NT2/D1 (cell line): ENCODE data around the gene KYAT1.

ENCODE experiments used
- SUZ12 ChIP-seq: IDR thresholded peaks from 2 replicates; pipeline ENCODE4 v1.6.1; 2011; ENCODE audit not compliant: insufficient read length, insufficient read depth; ENCODE audit errors: extremely low read depth
- ZNF274 ChIP-seq: IDR thresholded peaks from 2 replicates; pipeline ENCODE4 v1.6.1; 2011; ENCODE audit warnings: mild to moderate bottlenecking, low read depth, low read length

GRCh38 chr9:128828719-128829452, 52.9 kb downstream of the KYAT1 start:
- no peak for TF ChIP-seq SUZ12
- no peak for TF ChIP-seq ZNF274
